Activated gamma-delta T cell (primary cell): ENCODE results near the gene C1S.

ENCODE experiments used
- DNase-seq: peaks from one replicate; lab custom pipeline; 2025; lab: John Stamatoyannopoulos, UW

The C1S gene

GRCh38 chr12:7075939-7076338 lies 15.4 kb downstream of the C1S start:
- no peak for DNase-seq

DNA sequence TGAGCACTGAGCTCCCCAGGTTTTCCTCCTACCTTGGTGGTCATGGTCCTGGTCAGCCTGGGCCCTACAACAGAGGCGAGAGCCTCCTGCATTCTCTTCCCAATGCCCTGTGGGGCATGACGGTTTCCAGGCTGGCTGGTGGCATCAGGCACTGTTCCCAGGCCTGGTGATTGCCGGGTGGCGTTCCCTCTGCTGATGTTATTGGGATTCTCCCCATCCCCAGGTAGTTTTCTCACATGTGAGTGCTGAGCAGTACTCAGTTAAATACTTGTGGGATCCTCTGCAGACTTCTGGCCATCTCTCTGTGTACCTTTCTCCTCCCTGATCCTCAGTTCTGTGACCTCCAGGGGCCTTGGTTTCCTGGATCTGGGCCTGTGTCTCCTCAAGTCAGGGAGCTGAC lies 16.0 kb downstream of the C1S start:
- no peak for DNase-seq

- no peak for DNase-seq
These were observed 17.6 kb downstream of the C1S start for GRCh38 chr12:7078163-7078562.

DNA sequence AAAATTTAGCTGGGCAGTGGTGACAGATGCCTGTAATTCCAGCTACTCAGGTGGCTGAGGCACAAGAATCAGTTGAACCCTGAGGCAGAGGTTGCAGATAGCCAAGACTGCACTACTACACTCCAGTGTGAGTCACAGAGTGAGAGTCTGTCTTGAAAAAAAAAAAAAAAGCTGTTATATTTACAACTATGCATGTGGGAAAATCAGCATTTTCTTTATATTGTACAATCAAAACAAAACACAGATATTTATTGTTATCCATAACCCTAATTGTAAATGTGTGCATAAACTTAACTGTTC lies 19.3 kb downstream of the C1S start:
- no peak for DNase-seq

GRCh38 chr12:7081037-7081436 lies 20.5 kb downstream of the C1S start:
- no peak for DNase-seq

DNA sequence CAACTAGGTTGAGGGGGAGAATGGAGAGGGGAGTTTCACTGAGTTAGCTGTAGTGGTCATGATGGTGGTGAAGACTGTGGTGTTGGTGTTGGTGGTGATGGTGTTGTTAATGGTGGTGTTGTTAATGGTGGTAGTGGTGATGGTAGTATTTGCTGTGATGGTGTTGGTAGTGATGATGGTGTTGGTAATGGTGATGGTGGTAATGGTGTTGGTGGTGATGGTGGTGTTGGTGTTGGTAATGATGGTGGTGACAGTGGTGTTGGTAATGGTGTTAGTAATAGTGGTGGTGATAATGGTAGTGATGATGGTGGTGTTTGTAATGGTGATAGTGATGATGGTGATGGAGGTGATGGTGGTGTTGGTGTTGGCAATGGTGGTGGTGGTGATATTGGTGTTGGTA lies 22.6 kb downstream of the C1S start:
- no peak for DNase-seq

- no peak for DNase-seq
These were observed 28.8 kb downstream of the C1S start for GRCh38 chr12:7089196-7089871.

GRCh38 chr12:7090222-7090998 lies 29.9 kb downstream of the C1S start:
- DNase-seq: no peak

GRCh38 chr12:7091171-7091570 lies 30.7 kb downstream of the C1S start:
- no peak for DNase-seq

DNA sequence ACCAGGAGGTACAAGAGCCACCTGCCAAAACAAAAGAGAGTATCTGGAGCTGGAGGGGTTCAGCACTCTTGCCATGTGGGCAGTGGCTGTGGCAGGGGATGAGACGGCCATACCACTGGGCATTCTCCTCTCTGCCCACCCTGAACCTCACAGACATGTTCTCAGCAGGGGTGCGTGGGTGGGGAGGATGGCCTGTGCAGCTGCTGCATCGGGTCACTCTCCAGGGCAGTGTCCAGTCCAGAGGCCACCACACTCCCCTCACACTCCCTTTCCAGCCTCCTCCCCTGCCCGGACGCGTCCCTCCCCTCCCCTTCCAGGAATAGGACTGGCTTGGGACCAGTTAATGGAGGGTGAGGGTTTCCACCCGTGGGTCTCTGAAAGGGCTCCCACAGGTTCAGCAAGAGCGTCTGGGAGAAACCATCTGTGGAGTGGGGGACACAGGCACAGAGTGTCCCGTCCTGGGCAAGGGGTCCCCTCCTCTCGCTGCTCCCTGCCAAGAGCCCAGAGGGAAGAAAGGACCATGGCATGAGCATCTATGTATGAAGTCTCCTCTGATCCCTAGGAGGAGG lies 31.2 kb downstream of the C1S start:
- no peak for DNase-seq

- no peak for DNase-seq
These were observed 31.9 kb downstream of the C1S start, which contains the start of gene C1R for GRCh38 chr12:7092229-7092985. TSS of gene C1R (minus strand) at chr12:7092445. CDS start at chr12:7092388, 57 bp downstream.

DNA sequence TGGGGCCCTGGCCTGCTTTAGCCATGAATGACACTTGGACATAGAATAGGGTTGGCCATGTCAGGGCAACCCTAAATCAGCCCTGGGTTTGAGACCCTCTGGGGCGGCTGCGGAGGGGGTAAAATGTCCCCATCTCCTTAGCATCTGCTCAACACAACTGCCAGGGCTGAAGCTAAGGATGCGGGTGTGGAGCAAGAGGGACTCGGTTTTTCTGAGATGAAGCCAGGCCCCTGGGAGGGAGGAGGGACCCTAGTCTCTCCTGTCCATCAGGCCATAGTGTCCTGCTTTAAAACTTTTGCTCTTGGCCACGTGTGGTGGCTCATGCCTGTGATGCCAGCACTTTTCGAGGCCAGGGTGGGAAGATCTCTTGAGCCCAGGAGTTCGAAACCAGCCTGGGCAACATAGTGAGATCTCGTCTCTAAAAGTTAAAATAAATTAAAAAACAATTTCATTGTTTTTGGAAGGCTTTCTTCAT lies 32.5 kb downstream of the C1S start:
- no peak for DNase-seq

DNA sequence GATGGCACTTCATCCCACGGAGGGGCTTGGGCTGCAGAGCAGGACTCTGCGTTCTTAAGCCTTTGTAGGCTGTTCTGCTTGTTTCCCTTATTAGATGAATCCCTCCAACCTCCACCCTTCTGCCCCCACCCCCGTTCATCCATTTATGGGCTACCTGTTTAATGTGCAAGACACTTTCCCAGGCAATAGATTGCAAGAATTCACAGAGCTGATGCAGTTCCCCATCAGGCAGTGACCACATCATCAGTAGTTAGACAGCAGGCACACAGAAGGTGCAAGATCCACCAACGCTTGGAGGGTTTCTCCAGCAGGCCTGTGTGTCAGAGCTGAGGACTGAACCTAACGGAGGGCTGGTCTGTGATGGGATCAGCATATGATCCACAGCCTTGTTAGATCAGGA lies 33.0 kb downstream of the C1S start:
- no peak for DNase-seq

- no peak for DNase-seq
These were observed 33.4 kb downstream of the C1S start for GRCh38 chr12:7093892-7094291.

- no peak for DNase-seq
These were observed 35.8 kb downstream of the C1S start for GRCh38 chr12:7096006-7096932.

- no peak for DNase-seq
These were observed 36.5 kb downstream of the C1S start for GRCh38 chr12:7096979-7097378.

- no peak for DNase-seq
These were observed 38.9 kb downstream of the C1S start for GRCh38 chr12:7099290-7099996.

DNA sequence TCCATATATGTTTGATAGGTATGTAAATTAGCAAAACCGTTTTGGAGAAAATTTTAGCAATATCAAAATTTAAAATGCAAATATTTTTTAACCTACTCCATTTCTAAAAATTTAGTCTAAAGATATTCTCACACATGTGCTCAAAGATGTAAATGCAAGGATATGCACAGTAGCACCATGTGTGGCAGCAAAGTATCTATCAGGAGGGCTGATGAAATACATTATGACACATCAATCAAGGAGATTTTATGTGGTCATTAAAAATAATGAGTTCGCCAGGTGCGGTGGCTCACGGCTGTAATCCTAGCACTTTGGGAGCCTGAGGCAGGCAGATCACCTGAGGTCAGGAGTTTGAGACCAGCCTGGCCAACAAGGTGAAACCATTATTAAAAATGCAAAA lies 39.7 kb downstream of the C1S start:
- DNase-seq: no peak

DNA sequence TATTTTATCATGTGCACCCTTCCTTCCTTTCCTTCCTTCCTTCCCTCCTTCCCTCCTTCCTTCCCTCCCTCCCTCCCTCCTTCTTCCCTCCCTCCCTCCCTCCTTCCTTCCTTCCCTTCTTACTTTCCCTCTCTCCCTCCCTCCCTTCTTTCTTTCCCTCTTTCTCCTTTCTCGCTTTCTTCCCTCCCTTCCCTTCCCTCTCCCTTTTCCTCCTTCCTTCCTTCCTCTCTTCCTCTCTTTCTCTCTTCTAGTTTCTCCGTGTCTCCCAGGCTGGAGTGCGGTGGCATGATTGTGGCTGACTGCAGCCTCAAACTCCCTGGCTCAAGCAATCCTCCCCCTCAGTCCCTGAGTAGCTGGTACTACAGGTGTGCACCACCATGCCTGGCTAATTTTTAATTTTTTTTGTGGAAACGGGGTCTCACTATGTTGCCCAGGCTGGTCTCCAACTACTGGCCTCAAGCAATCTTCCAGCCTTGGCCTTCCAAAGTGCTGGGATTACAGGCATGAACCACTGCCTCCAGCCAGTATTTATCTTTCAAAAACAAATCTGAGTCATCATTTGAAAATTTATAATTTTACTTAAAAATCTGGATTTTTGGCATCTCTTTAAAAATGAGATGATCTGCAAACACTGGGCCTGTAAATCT lies 40.7 kb downstream of the C1S start:
- no peak for DNase-seq

DNA sequence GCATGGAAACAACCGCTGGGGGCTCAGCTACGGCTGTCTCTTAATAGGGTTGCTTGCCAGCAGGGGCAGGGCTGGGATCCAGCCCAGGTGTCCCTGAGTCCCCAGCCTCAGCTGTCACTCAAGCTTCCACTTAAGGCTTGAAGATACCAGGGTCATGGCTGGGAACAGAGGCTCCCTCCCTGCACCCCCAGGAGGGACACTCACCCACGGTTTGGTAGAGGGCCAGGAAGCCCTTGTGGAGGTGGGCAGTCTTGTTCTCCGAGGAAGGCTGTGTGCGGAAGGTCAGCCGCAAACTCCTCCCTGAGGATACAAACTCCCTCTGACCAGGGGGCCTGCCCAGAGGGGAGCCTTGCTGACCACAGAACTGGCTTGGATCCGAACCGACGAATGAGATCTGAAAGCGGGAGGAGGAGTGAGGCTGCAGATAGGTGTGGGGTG lies 41.2 kb downstream of the C1S start:
- DNase-seq: no peak
